ENCODE results near the gene LIPK.

- TF ChIP-seq POLR2AphosphoS5 (IDR thresholded peaks at IDR 0.05; ENCODE audit: low read depth, low read length) (no peak), POLR2A (IDR thresholded peaks at IDR 0.05; ENCODE audit: low read depth, low read length) (no peak)
These were observed 27.2 kb downstream of the LIPK start for GRCh38 chr10:88733215-88733614.
